GM12801 (cell line): ENCODE results near the gene PRKAR2A.

Experiments
- CTCF ChIP-seq: IDR thresholded peaks from one replicate; pipeline ENCODE4 v1.5.1; 2011; ENCODE audit warnings: control low read depth; ENCODE audit not compliant: insufficient read length; ENCODE audit errors: extremely low read depth

PRKAR2A gene

DNA sequence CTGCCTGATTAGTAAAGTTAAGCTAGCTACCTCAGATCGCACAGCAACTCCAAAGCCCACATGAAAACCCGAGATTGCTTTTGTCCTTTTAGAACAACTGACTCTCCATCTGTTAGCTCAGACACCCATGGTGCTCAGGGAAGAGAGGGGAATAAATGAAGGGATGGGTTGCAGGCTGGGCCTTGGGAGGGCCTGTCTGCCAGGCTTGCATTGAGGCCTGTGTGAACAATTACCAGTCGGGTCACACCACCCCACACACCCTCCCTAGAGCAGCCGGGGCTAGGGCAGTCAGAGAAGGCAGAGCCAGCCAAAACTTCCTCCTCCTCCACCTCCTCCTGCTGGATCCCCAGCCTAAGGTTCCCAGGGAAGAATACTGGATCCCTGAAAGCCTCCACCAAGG, 8.8 kb upstream of the PRKAR2A start:
- no peak for TF ChIP-seq CTCF

- no peak for TF ChIP-seq CTCF
These were observed 8.2 kb upstream of the PRKAR2A start for GRCh38 chr3:48855681-48856447.

DNA sequence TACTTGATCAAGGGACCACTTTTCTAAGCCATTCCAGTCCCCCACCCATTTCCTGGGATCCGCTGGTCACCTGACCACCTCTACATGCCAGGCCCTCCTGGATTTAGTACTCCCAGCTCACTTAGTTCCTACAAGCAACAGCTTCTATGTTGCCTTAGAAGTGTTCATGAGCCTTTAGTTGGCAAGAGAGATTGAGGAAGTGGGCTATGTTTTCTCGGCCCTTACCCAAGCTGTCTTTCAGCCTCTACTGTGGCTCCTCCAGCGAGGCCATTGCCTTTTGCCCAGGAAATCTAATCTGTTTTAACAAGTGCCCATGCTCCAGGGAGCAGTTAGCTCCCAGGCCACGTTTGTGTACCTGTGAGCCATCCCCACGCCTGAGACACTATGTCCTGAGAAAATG, 4.5 kb upstream of the PRKAR2A start:
- TF ChIP-seq CTCF = no peak

DNA sequence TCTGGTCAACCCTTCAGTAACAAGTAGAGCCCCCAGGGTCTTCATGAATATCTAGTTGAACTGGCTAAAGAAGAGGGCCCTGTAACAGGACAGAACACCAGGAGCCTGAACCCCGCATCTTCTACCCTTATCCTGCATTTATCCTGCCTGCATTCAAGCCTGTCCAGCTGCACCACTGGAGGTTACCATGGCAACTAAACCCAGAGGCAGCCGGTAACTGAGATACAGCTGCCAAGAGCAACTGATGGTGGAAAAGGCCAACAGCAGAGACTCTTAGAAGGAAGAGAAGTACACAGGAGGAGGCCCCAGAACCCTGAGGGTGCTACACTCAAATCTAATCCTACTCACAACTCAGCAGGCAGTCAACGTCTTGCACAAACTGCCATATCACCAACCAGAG, 3.7 kb upstream of the PRKAR2A start:
- no peak for TF ChIP-seq CTCF

DNA sequence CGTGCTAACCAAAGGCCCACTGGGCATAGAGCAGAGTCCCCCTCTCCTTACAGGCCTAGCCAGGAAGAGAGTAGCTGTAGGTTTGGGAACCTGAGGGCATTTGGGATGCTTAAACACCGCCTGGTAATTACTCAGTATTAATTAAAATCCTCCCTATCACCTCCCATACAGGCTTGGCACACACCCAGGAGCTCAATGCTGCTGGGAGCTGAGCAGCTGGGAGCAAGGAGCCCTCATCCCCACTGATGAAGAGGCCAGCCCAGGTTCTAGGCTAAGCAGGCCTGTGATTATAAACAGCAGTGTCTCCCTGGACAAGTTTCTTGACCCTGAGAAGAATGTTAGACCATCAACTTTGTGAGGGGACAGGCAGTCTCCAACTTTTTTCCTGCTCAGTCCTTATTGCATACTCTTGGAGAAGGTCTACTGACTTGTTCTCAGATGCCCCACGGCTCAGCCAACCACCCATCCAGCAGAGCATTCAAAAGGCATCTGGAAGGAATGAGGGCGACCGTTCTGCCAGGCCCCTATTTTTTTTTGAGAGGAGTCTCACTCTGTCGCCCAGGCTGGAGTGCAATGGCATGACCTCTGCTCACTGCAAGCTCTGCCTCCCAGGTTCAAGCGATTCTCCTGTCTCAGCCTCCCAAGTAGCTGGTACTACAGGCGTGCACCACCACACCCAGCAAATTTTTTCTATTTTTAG, 1.3 kb upstream of the PRKAR2A start:
- no peak for TF ChIP-seq CTCF

DNA sequence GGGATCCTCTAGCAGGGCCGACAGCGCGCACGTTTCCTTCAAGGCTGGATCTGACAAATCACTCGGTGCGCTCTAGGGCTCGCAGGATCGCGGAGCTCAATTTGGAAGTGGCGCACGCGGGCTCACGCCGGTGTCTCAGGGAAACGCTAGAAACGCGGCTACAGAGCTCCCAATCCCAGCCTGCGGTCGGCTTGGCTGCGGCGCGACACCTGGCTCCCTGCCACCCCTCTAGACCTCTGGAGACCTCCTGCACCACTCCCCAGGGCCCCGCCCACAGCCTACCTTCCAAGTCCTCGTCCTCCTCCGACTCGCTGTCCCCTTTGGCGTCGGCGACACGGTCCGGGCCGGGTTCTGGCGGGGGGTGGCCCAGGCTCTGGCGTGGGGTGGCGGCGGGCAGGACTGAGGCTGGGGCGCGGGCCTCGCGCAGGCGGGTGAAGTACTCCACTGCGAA, 596 bp downstream of the PRKAR2A start:
- no peak for TF ChIP-seq CTCF

- TF ChIP-seq CTCF = no peak
These were observed 2.5 kb downstream of the PRKAR2A start for GRCh38 chr3:48845170-48845569.
